Measurements from ENCODE around the gene MCCC1.

Gene MCCC1

GRCh38 chr3:182989566-182989965 is 109.7 kb downstream of the MCCC1 start:
- DNase-seq (ENCODE audit: low read depth in 2 of 2), result no peak
- TF ChIP-seq, protein P1, sequence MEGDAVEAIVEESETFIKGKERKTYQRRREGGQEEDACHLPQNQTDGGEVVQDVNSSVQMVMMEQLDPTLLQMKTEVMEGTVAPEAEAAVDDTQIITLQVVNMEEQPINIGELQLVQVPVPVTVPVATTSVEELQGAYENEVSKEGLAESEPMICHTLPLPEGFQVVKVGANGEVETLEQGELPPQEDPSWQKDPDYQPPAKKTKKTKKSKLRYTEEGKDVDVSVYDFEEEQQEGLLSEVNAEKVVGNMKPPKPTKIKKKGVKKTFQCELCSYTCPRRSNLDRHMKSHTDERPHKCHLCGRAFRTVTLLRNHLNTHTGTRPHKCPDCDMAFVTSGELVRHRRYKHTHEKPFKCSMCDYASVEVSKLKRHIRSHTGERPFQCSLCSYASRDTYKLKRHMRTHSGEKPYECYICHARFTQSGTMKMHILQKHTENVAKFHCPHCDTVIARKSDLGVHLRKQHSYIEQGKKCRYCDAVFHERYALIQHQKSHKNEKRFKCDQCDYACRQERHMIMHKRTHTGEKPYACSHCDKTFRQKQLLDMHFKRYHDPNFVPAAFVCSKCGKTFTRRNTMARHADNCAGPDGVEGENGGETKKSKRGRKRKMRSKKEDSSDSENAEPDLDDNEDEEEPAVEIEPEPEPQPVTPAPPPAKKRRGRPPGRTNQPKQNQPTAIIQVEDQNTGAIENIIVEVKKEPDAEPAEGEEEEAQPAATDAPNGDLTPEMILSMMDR (IDR thresholded peaks at IDR 0.05; ENCODE audit: low read depth, low read length), result no peak
- no peak overlapping the region for H3K4me3 ChIP-seq (replicated peaks in 1 of 2; ENCODE audit: low read depth in 2 of 2, low read length in 2 of 2)

- H3K4me3 ChIP-seq (replicated peaks in 1 of 2; ENCODE audit: low read depth in 2 of 2, low read length in 2 of 2), result no peak overlapping the region
- no peak for DNase-seq (ENCODE audit: low read depth in 2 of 2)
- TF ChIP-seq, protein P1 (IDR thresholded peaks at IDR 0.05; ENCODE audit: low read depth, low read length), result no peak
Observed at GRCh38 chr3:182986021-182986420, 113.3 kb downstream of the MCCC1 start.

DNA sequence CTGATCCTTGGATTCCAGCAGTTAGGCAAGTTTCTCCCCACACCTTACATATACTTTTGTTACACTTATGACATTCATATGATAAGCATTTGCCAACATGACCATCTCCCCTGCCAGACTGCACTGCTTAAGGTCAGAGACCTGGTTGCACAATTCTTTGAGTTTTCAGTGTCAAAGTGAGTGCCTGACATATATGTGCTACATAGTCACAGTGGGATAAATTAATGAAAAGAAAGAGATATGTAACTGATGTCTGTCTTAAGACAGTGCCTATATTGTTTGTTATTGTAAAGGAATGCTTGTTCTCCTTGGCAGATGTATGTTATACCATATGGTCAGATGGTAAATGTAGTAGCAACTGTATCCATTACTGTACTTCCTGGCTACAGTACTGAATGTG is 115.4 kb downstream of the MCCC1 start:
- TF ChIP-seq, protein P1 (IDR thresholded peaks at IDR 0.05; ENCODE audit: low read depth, low read length), result no peak
- DNase-seq (ENCODE audit: low read depth in 2 of 2), result peak; percentile 40 to 48
- H3K4me3 ChIP-seq (replicated peaks in 1 of 2; ENCODE audit: low read depth in 2 of 2, low read length in 2 of 2), result no peak overlapping the region

DNA sequence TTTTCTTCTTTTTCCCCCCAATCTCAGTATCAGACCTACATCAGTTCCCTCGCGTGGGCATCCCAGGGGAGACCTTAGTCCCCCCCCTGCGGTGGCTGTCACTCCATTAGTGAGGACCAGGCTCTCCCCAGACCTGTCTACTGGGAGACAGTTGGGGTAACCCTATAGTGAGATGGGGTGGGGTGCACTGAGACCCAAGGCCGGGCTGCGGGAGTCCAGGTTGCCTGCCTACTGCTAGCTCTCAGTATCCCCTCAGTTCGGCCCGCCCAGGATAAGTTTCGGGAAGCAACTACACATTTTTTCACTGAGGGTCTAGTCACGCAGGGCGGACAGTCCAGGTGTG is 118.3 kb downstream of the MCCC1 start:
- TF ChIP-seq, protein P1 (IDR thresholded peaks at IDR 0.05; ENCODE audit: low read depth, low read length), result no peak
- H3K4me3 ChIP-seq (replicated peaks in 1 of 2; ENCODE audit: low read depth in 2 of 2, low read length in 2 of 2), result peak overlapping the region; percentile 74 to 76
- DNase-seq (ENCODE audit: low read depth in 2 of 2), result no peak

- DNase-seq (ENCODE audit: low read depth in 2 of 2), result peak; percentile 82 to 91
- H3K4me3 ChIP-seq (replicated peaks in 1 of 2; ENCODE audit: low read depth in 2 of 2, low read length in 2 of 2), result peak within 1 kb of the TSS; percentile 76 to 91
- TF ChIP-seq, protein P1 (IDR thresholded peaks at IDR 0.05; ENCODE audit: low read depth, low read length), result no peak
Observed at GRCh38 chr3:182980204-182981037, 118.9 kb downstream of the MCCC1 start, which contains the start of gene DCUN1D1. Gene DCUN1D1 (minus strand): TSS chr3:182980538. CDS start chr3:182980489, 49 bp downstream.

GRCh38 chr3:182979674-182980191 is 119.6 kb downstream of the MCCC1 start:
- H3K4me3 ChIP-seq (replicated peaks in 1 of 2; ENCODE audit: low read depth in 2 of 2, low read length in 2 of 2), result peak overlapping the region; percentile 76 to 91
- TF ChIP-seq, protein P1 (IDR thresholded peaks at IDR 0.05; ENCODE audit: low read depth, low read length), result no peak
- DNase-seq (ENCODE audit: low read depth in 2 of 2), result peak in 1 of 2 donors; percentile 8
